Measurements from ENCODE around the gene SEC14L5. TPM values are rescaled to one million over a fixed set of nuclear protein-coding genes. Genes with fewer than 3 reads are reported as not detected.

The SEC14L5 gene
- total RNA-seq, 1 experiment from 2014 or later, result 2.3 TPM

GRCh38 chr16:5033256-5034166 lies 75.4 kb downstream of the SEC14L5 start, which contains the start of gene NAGPA (continued):
- TF ChIP-seq, protein P1, sequence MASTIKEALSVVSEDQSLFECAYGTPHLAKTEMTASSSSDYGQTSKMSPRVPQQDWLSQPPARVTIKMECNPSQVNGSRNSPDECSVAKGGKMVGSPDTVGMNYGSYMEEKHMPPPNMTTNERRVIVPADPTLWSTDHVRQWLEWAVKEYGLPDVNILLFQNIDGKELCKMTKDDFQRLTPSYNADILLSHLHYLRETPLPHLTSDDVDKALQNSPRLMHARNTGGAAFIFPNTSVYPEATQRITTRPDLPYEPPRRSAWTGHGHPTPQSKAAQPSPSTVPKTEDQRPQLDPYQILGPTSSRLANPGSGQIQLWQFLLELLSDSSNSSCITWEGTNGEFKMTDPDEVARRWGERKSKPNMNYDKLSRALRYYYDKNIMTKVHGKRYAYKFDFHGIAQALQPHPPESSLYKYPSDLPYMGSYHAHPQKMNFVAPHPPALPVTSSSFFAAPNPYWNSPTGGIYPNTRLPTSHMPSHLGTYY (CRISPR knock-in tag; IDR thresholded peaks at IDR 0.05), result no peak
- no peak for TF ChIP-seq ATF6 (CRISPR knock-in tag; IDR thresholded peaks at IDR 0.05)
- TF ChIP-seq ZNF671 (CRISPR knock-in tag; IDR thresholded peaks at IDR 0.05), result no peak
- no peak for TF ChIP-seq ZBTB21 (CRISPR knock-in tag; IDR thresholded peaks at IDR 0.05; ENCODE audit: borderline replicate concordance)
- no peak for TF ChIP-seq E2F5 (CRISPR knock-in tag; IDR thresholded peaks at IDR 0.05)
- TF ChIP-seq NR3C1 (CRISPR knock-in tag; conservative IDR thresholded peaks at IDR 0.05; ENCODE audit: low read depth), result no peak
- TF ChIP-seq, protein P2, sequence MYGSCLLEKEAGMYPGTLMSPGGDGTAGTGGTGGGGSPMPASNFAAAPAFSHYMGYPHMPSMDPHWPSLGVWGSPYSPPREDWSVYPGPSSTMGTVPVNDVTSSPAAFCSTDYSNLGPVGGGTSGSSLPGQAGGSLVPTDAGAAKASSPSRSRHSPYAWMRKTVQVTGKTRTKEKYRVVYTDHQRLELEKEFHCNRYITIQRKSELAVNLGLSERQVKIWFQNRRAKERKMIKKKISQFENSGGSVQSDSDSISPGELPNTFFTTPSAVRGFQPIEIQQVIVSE (CRISPR knock-in tag; IDR thresholded peaks at IDR 0.05; ENCODE audit: borderline replicate concordance), result no peak
- TF ChIP-seq PREB (CRISPR knock-in tag; IDR thresholded peaks at IDR 0.05; ENCODE audit: borderline replicate concordance), result no peak
- TF ChIP-seq, protein P3, sequence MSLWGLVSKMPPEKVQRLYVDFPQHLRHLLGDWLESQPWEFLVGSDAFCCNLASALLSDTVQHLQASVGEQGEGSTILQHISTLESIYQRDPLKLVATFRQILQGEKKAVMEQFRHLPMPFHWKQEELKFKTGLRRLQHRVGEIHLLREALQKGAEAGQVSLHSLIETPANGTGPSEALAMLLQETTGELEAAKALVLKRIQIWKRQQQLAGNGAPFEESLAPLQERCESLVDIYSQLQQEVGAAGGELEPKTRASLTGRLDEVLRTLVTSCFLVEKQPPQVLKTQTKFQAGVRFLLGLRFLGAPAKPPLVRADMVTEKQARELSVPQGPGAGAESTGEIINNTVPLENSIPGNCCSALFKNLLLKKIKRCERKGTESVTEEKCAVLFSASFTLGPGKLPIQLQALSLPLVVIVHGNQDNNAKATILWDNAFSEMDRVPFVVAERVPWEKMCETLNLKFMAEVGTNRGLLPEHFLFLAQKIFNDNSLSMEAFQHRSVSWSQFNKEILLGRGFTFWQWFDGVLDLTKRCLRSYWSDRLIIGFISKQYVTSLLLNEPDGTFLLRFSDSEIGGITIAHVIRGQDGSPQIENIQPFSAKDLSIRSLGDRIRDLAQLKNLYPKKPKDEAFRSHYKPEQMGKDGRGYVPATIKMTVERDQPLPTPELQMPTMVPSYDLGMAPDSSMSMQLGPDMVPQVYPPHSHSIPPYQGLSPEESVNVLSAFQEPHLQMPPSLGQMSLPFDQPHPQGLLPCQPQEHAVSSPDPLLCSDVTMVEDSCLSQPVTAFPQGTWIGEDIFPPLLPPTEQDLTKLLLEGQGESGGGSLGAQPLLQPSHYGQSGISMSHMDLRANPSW (CRISPR knock-in tag; conservative IDR thresholded peaks at IDR 0.05; ENCODE audit: low read depth), result no peak
- TF ChIP-seq, protein P4, sequence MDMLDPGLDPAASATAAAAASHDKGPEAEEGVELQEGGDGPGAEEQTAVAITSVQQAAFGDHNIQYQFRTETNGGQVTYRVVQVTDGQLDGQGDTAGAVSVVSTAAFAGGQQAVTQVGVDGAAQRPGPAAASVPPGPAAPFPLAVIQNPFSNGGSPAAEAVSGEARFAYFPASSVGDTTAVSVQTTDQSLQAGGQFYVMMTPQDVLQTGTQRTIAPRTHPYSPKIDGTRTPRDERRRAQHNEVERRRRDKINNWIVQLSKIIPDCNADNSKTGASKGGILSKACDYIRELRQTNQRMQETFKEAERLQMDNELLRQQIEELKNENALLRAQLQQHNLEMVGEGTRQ (CRISPR knock-in tag; IDR thresholded peaks at IDR 0.05), result peak; percentile 100
- no peak for TF ChIP-seq KAT7 (CRISPR knock-in tag; IDR thresholded peaks at IDR 0.05; ENCODE audit: borderline replicate concordance)
- TF ChIP-seq ZNF423 (CRISPR knock-in tag; IDR thresholded peaks at IDR 0.05), result no peak
- no peak for TF ChIP-seq RORB (CRISPR knock-in tag; IDR thresholded peaks at IDR 0.05)
- no peak for TF ChIP-seq TCF7 (CRISPR knock-in tag; IDR thresholded peaks at IDR 0.05; ENCODE audit: low read depth)
- peak; percentile 86; the same call in 1 of the 2 replicates for TF ChIP-seq FOXK1 (CRISPR knock-in tag; IDR thresholded peaks at IDR 0.05)
- TF ChIP-seq JUN (CRISPR knock-in tag; IDR thresholded peaks at IDR 0.05), result peak; percentile 77
- TF ChIP-seq TEAD4 (CRISPR knock-in tag; IDR thresholded peaks at IDR 0.05), result no peak; the same call in 1 of the 2 replicates
- TF ChIP-seq, protein P5, sequence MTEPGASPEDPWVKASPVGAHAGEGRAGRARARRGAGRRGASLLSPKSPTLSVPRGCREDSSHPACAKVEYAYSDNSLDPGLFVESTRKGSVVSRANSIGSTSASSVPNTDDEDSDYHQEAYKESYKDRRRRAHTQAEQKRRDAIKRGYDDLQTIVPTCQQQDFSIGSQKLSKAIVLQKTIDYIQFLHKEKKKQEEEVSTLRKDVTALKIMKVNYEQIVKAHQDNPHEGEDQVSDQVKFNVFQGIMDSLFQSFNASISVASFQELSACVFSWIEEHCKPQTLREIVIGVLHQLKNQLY (CRISPR knock-in tag; IDR thresholded peaks at IDR 0.05), result no peak
- TF ChIP-seq ZNF512 (CRISPR knock-in tag; IDR thresholded peaks at IDR 0.05; ENCODE audit: borderline replicate concordance), result 0 out of 2 replicates have a peak, but pooled peaks have one; percentile 28
- no peak for TF ChIP-seq ZNF263 (CRISPR knock-in tag; IDR thresholded peaks at IDR 0.05; ENCODE audit: low read depth)
- TF ChIP-seq SMAD3 (CRISPR knock-in tag; IDR thresholded peaks at IDR 0.05; ENCODE audit: borderline replicate concordance), result no peak
- TF ChIP-seq ZNF416 (CRISPR knock-in tag; IDR thresholded peaks at IDR 0.05), result no peak
- TF ChIP-seq ATF2 (CRISPR knock-in tag; IDR thresholded peaks at IDR 0.05; ENCODE audit: borderline replicate concordance, low read depth), result no peak
- no peak for TF ChIP-seq HMGA2 (CRISPR knock-in tag; IDR thresholded peaks at IDR 0.05)
